IPS DF 6.9 (cell line): ENCODE results near the gene THRB.

Experiments used
- DNase-seq: peaks from one replicate; pipeline ENCODE4 v3.0.0-alpha.2; 2013; ENCODE audit warnings: low read depth, low spot score
- H3K27ac ChIP-seq: one replicate; pipeline ENCODE4 v1.5.1; 2013; ENCODE audit warnings: low read length, control low read depth
- H3K27me3 ChIP-seq: 2 replicates; pipeline ENCODE4 v1.6.1; 2013; ENCODE audit warnings: mild to moderate bottlenecking, low read length; ENCODE audit not compliant: control insufficient read depth, insufficient read depth
- H3K36me3 ChIP-seq: 2 replicates; pipeline ENCODE4 v1.6.1; 2013; ENCODE audit warnings: low read length; ENCODE audit not compliant: control insufficient read depth, insufficient read depth
- H3K4me1 ChIP-seq: 2 replicates; pipeline ENCODE4 v1.6.1; 2013; ENCODE audit warnings: low read length; ENCODE audit not compliant: control insufficient read depth, insufficient read depth
- H3K4me3 ChIP-seq: 2 replicates; pipeline ENCODE4 v1.5.1; 2013; ENCODE audit warnings: mild to moderate bottlenecking, low read length
- H3K9me3 ChIP-seq: 2 replicates; pipeline ENCODE4 v1.6.1; 2013; ENCODE audit warnings: low read length, inconsistent platforms; ENCODE audit not compliant: control insufficient read depth, insufficient read depth
- WGBS: extraction: QIAGEN DNeasy Blood & Tissue Kit; methylation state at CpG from one replicate; pipeline ENCODE4 v1.1.7; 2013; ENCODE audit warnings: mixed read lengths, missing lambda C conversion rate; ENCODE audit not compliant: insufficient read length, insufficient coverage; 5-methylcytosine and 5-hydroxymethylcytosine counted together

Gene THRB

GRCh38 chr3:24258727-24259600 lies 235.7 kb downstream of the THRB start:
- Histone ChIP-seq H3K36me3 (no peaks in the 10 kb centered on the region), H3K4me3 (no peak overlapping the region), H3K27me3 (no peaks in the 10 kb centered on the region), H3K27ac (no peak overlapping the region), H3K9me3 (no peaks in the 10 kb centered on the region), H3K4me1 (no peaks in the 10 kb centered on the region)
- no peak for DNase-seq
- no CpG with 5 or more reads among the region's 12 CpGs for WGBS

- no peak for DNase-seq
- Histone ChIP-seq H3K9me3 (no peaks in the 10 kb centered on the region), H3K4me1 (no peaks in the 10 kb centered on the region), H3K4me3 (no peak overlapping the region), H3K36me3 (no peaks in the 10 kb centered on the region), H3K27me3 (no peaks in the 10 kb centered on the region), H3K27ac (no peak overlapping the region)
- WGBS = no CpG with 5 or more reads among the region's 5 CpGs
Observed at GRCh38 chr3:24258260-24258659, 236.4 kb downstream of the THRB start.

GRCh38 chr3:24255414-24255813 lies 239.2 kb downstream of the THRB start:
- no peaks in the 10 kb centered on the region for H3K36me3 ChIP-seq
- no peak overlapping the region for H3K27ac ChIP-seq
- no peaks in the 10 kb centered on the region for H3K4me1 ChIP-seq
- DNase-seq = no peak
- H3K27me3 ChIP-seq = no peaks in the 10 kb centered on the region
- no CpG with 5 or more reads among the region's 2 CpGs for WGBS
- H3K4me3 ChIP-seq = no peak overlapping the region
- H3K9me3 ChIP-seq = no peaks in the 10 kb centered on the region

GRCh38 chr3:24254649-24255048 lies 240.0 kb downstream of the THRB start:
- Histone ChIP-seq H3K27ac (no peak overlapping the region), H3K9me3 (no peaks in the 10 kb centered on the region), H3K4me1 (no peaks in the 10 kb centered on the region), H3K27me3 (no peaks in the 10 kb centered on the region), H3K36me3 (no peaks in the 10 kb centered on the region), H3K4me3 (no peak overlapping the region)
- DNase-seq = no peak
- no CpG with 5 or more reads among the region's 1 CpG for WGBS

GRCh38 chr3:24253336-24253735 lies 241.3 kb downstream of the THRB start:
- no peak for DNase-seq
- no peak overlapping the region for H3K4me3 ChIP-seq
- H3K27ac ChIP-seq = no peak overlapping the region
- H3K36me3 ChIP-seq = no peaks in the 10 kb centered on the region
- H3K9me3 ChIP-seq = no peaks in the 10 kb centered on the region
- no peaks in the 10 kb centered on the region for H3K4me1 ChIP-seq
- WGBS = no CpG with 5 or more reads among the region's 1 CpG
- no peaks in the 10 kb centered on the region for H3K27me3 ChIP-seq

GRCh38 chr3:24249523-24249922 lies 245.1 kb downstream of the THRB start:
- H3K27ac ChIP-seq = no peak overlapping the region
- H3K4me1 ChIP-seq = no peaks in the 10 kb centered on the region
- no peak for DNase-seq
- no peak overlapping the region for H3K4me3 ChIP-seq
- no CpG with 5 or more reads among the region's 1 CpG for WGBS
- no peaks in the 10 kb centered on the region for H3K36me3 ChIP-seq
- no peaks in the 10 kb centered on the region for H3K9me3 ChIP-seq
- no peaks in the 10 kb centered on the region for H3K27me3 ChIP-seq

- H3K9me3 ChIP-seq = no peaks in the 10 kb centered on the region
- H3K4me3 ChIP-seq = no peak overlapping the region
- no peak overlapping the region for H3K27ac ChIP-seq
- WGBS = no CpG with 5 or more reads among the region's 2 CpGs
- H3K4me1 ChIP-seq = no peaks in the 10 kb centered on the region
- DNase-seq = no peak
- H3K27me3 ChIP-seq = no peaks in the 10 kb centered on the region
- no peaks in the 10 kb centered on the region for H3K36me3 ChIP-seq
Observed at GRCh38 chr3:24245056-24245455, 249.6 kb downstream of the THRB start.

- Histone ChIP-seq H3K4me1 (no peaks in the 10 kb centered on the region), H3K27ac (no peak overlapping the region), H3K4me3 (no peak overlapping the region), H3K27me3 (no peaks in the 10 kb centered on the region), H3K36me3 (no peaks in the 10 kb centered on the region), H3K9me3 (no peaks in the 10 kb centered on the region)
- WGBS = no CpG with 5 or more reads among the region's 1 CpG
- DNase-seq = no peak
Observed at GRCh38 chr3:24244491-24244890, 250.2 kb downstream of the THRB start.

- WGBS = no CpG with 5 or more reads among the region's 6 CpGs
- no peak overlapping the region for H3K27ac ChIP-seq
- DNase-seq = no peak
Observed at GRCh38 chr3:24242012-24242698, 252.5 kb downstream of the THRB start.

GRCh38 chr3:24240306-24240705 lies 254.3 kb downstream of the THRB start:
- H3K36me3 ChIP-seq = no peaks in the 10 kb centered on the region
- no peak for DNase-seq

More at GRCh38 chr3:24242012-24242698, 252.5 kb downstream of the THRB start:
- no peaks in the 10 kb centered on the region for H3K9me3 ChIP-seq
- no peaks in the 10 kb centered on the region for H3K36me3 ChIP-seq
- H3K4me3 ChIP-seq = no peak overlapping the region
- H3K4me1 ChIP-seq = no peaks in the 10 kb centered on the region
- H3K27me3 ChIP-seq = no peaks in the 10 kb centered on the region

More at GRCh38 chr3:24240306-24240705, 254.3 kb downstream of the THRB start:
- no CpG with 5 or more reads among the region's 6 CpGs for WGBS
- Histone ChIP-seq H3K27ac (no peak overlapping the region), H3K4me3 (no peak overlapping the region), H3K9me3 (no peaks in the 10 kb centered on the region), H3K4me1 (no peaks in the 10 kb centered on the region), H3K27me3 (no peaks in the 10 kb centered on the region)
